GM18508 (cell line): ENCODE data around the gene LAMA4.

Experiments
- ATAC-seq: cut with Tn5 transposase; IDR thresholded peaks from one replicate; pipeline ENCODE4 v1.9.1; 2021; ENCODE audit warnings: moderate number of reproducible peaks; ENCODE audit not compliant: insufficient read depth, unreplicated experiment

LAMA4 gene

DNA sequence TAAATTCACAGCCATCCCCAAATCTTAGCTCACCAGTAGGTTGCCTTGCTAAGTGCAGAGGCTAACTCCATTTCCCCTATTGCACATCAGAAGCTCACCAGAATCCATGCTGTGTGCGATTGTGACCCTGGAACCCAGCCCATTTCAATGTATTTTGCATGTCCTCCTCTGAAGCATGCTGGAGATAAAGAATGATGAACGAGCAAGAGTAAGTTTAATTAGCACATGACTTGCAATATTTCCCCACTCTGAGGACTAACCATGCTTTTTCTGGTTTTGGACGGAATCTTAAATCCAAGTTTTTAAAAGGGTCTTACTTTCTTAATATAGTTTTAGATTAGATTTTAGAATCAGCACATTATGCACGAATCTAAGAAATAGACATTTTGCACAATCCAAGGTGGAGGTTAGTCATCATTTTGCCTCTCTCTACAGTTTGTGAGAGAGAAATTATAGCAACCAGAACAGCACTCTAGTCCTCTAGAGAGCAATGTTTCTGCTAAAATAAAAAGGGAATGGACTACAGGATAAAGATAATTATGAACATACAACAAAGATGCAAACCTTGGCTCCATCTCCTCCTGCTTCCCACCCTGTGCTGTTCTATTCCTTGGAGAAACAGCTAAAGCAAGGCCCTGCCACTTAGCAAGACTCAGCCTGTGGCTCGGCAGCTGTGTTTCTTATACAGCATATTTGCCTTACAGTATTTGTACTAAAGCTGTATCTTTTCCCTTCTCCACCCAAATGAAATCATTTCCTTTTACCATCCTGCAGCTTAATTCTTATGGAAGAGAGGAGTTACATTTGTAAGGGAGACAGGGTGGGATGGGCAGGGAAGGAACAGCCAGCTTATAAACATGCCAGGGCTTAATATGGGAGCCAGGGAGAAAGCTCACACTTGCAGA is 24.9 kb upstream of the LAMA4 start:
- ATAC-seq = no peak

- ATAC-seq = no peak
Observed at GRCh38 chr6:112275365-112275764, 21.0 kb upstream of the LAMA4 start.

- ATAC-seq = no peak
Observed at GRCh38 chr6:112274774-112275173, 20.4 kb upstream of the LAMA4 start.

DNA sequence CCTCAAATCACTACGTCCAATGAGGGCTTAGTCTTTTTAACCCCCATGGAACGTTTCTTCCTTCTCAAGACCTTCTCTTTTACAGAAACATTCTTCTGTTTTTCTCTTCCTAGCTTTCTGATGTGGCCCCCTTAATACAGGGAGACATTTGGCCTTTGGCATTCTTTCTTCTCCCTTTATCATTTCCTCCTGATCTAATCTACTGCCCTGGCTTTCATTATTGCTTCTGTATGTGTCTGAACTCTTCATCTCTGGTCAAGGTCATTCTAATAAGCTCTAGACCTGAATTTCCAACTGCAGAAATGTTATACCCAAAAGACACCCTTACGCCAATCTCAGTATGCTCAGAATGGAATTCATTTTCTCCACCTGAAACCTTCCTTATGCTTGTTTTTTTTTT is 18.4 kb upstream of the LAMA4 start:
- no peak for ATAC-seq

DNA sequence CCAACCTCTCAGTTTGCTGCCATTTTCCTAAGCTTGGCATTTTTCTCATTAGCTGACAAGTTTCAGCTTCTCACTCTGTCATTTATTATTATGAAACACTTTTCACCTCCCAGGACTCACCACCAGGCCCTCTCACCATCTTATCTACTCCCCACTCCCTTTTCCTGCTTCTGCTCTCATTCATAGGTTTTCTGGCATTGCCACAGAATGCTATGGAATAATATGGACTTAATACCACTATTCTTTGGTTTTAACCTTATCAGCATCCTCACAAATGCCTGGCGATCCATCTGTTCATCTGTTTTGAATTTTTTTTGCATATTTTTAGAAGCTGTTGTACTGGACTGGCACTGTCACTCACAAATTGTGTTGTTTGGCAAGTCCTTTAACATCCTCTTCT is 16.4 kb upstream of the LAMA4 start:
- no peak for ATAC-seq

DNA sequence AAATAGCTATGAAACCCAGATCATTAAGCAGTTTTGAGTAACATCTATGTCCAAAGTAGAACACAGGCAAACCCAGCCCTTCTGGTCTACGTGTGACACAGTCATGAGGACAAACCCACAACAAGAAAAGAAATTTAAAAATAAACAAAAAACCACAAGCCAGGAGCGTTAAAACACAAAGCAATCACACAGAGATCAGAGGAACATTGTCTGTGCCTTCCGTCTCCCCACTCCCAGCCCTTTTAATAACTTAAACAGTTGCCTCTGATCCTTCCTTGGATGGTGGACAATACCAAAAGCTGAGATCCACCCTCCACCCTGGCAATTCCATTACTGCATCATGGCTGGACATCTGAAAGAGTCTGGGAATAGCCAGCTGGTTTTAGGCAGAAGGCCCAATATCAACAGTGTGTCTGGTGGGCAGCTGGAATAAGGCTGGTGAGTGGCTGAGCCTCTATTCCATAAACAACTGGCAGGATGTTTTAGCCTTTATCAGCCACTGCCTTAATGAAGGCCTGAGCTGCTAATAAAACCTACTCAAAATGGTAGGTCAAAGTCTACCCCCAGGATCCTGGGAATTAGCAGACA is 15.7 kb upstream of the LAMA4 start:
- no peak for ATAC-seq

DNA sequence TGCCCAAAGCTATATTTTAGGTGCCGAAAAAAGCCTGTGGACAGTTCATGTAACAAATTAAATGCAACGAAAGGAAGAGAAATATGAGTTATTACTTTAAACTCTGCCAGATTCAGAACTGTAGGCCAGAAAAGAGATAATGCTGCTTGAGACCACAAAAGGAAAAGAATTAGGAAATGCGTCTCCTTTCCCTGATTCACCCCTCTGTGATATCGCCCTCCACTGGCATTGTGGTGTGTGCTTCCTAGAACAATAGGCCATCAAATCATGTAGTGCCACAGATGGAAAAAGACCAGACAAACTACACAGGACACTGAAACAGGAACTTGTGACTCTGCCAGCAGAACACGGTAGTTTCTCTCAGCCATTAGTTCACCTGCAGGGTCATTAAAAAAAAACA is 14.7 kb upstream of the LAMA4 start:
- no peak for ATAC-seq

DNA sequence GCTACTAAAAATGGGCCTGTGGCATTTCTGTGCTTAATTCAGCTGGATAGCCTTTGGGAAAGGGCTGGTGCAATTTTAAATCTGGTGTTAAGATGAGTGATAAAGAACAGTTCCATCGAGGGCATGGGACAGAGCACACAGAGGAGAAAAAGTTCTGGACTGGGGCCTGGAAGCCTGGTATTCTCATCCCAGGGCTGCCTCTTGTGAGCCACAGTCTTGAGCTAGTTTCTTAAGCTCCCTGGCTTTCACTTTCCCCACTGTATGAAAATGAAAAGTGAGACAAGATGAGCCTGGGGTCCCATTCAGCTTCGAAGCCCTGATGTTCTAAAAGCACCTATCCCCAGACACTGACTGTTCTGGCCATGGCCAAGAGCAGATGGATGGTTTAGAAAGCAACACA is 14.3 kb upstream of the LAMA4 start:
- ATAC-seq = no peak

GRCh38 chr6:112268019-112268418 is 13.7 kb upstream of the LAMA4 start:
- ATAC-seq = no peak

GRCh38 chr6:112266331-112266730 is 12.0 kb upstream of the LAMA4 start:
- ATAC-seq = no peak

GRCh38 chr6:112259337-112259675 is 4.9 kb upstream of the LAMA4 start:
- ATAC-seq = no peak

DNA sequence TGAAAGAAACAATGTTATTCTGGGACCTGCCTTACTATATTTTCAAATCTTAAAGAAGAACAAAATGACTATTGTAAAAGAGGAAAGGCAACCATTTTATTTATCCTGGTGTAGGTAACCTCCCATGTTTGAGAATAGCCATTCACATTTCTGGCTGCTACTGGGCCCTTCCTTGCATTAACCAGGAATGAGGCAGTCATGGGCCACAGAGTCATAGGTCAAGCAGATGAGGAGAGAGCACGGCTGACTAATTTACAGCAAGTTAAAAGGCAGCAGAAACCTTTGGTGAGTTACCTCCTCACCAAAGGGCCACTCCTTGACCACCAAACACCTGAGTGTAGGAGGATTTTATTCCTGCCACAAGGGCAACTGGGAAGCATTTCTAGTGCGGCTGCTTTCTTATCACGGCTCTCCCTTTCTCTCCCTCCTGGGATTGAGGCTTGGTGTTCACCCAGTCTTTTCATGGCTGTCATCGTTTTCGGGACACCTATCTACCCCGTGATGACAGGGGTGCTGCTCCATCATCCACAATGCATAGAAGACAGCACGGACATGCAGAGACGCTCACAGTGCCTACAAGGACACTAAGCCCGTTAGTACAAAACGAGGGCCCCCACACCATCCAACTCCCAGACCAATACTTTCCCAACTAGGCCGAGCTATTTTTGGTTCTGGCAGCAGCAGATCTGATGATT is 4.4 kb upstream of the LAMA4 start:
- ATAC-seq = no peak

- ATAC-seq = no peak
Observed at GRCh38 chr6:112257178-112257855, 3.0 kb upstream of the LAMA4 start.

- no peak for ATAC-seq
Observed at GRCh38 chr6:112254921-112255320, 554 bp upstream of the LAMA4 start.

- no peak for ATAC-seq
Observed at GRCh38 chr6:112253498-112253840, 898 bp downstream of the LAMA4 start.

GRCh38 chr6:112252571-112253497 is 1.5 kb downstream of the LAMA4 start:
- no peak for ATAC-seq

- no peak for ATAC-seq
Observed at GRCh38 chr6:112251171-112251875, 3.0 kb downstream of the LAMA4 start.

DNA sequence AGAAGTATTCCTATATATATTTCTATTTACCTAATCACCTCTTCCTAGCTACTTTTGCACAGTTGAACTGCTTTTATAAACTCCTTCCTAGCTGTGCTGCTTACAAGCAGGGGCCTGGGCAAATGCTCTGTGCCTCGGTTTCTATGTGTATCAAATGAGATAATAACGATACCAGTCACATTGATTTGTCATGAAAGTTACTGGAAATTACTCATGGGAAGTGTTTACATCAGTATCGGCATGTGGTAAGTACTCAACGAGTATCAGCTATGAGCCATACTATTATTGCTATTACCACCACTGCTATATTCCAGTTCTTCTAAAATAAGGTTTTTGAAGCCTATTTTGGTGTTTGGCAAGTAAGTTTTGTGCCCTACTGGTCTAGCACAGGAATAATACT is 4.9 kb downstream of the LAMA4 start:
- ATAC-seq = no peak

DNA sequence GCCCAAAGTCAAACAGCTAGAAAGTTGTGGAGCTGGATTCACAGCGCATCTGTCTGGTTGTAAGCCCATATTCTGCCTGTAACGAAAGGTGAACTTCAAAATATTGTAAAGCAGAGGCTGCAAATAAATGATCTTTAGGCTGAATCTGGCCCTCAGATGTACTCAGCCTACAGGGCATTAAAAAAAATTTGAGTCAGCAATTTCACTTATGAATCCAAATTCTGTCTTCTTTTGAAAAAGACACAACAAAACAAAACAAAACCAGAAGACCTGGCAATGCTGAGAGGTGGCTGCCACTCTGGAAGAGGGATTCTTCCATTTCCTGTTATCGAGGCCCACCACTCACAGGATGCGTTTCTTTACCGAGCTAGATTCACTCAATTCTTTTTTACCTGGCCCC is 7.1 kb downstream of the LAMA4 start:
- no peak for ATAC-seq
